ENCODE measurements around the gene ADGRG6.

DNA sequence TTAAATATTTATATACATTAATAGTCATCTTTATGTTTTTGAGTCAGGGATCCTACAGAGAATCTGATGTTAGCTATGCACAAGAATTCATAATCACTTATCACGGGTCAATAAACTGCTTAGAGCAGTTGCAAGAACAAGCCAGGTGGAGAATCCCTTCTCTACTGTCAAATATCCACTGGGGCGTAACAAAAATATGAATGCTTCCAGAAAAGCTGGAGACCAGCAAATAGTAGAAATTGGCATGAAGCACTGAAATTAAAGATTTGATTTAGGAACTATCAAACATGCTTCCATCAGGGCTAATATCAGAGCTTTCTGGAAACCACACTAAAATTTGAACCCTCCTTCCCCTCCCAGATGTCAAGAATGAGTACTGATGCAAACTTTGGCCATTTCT lies 37.3 kb downstream of the ADGRG6 start:
- no peak for TF ChIP-seq POLR2A (IDR thresholded peaks at IDR 0.05)
- TF ChIP-seq, protein P1, sequence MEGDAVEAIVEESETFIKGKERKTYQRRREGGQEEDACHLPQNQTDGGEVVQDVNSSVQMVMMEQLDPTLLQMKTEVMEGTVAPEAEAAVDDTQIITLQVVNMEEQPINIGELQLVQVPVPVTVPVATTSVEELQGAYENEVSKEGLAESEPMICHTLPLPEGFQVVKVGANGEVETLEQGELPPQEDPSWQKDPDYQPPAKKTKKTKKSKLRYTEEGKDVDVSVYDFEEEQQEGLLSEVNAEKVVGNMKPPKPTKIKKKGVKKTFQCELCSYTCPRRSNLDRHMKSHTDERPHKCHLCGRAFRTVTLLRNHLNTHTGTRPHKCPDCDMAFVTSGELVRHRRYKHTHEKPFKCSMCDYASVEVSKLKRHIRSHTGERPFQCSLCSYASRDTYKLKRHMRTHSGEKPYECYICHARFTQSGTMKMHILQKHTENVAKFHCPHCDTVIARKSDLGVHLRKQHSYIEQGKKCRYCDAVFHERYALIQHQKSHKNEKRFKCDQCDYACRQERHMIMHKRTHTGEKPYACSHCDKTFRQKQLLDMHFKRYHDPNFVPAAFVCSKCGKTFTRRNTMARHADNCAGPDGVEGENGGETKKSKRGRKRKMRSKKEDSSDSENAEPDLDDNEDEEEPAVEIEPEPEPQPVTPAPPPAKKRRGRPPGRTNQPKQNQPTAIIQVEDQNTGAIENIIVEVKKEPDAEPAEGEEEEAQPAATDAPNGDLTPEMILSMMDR (IDR thresholded peaks at IDR 0.05) = no peak
